ENCODE data around the gene SLC2A10. TPM values are rescaled to one million over a fixed set of nuclear protein-coding genes. Genes with fewer than 3 reads are reported as not detected.

Gene SLC2A10
- total RNA-seq, 4 donors from 2014 or later, result 33.7 to 53.0 (median 51.1) TPM

GRCh38 chr20:46703435-46703834, 6.0 kb upstream of the SLC2A10 start:
- WGBS, 2 donors, result 87 to 91% methylated on average over 3 of the region's 3 CpGs
- H3K9me3 ChIP-seq, result no peaks in the 10 kb centered on the region
- no peaks in the 10 kb centered on the region for H3K27me3 ChIP-seq
- intact Hi-C loops (cut with DNase I), result no loop called here
- DNase-seq, result no peak
- H3K4me3 ChIP-seq (replicated peaks in 1 of 3), result no peak overlapping the region
- H3K36me3 ChIP-seq, result no peaks in the 10 kb centered on the region
- TF ChIP-seq, protein P1, sequence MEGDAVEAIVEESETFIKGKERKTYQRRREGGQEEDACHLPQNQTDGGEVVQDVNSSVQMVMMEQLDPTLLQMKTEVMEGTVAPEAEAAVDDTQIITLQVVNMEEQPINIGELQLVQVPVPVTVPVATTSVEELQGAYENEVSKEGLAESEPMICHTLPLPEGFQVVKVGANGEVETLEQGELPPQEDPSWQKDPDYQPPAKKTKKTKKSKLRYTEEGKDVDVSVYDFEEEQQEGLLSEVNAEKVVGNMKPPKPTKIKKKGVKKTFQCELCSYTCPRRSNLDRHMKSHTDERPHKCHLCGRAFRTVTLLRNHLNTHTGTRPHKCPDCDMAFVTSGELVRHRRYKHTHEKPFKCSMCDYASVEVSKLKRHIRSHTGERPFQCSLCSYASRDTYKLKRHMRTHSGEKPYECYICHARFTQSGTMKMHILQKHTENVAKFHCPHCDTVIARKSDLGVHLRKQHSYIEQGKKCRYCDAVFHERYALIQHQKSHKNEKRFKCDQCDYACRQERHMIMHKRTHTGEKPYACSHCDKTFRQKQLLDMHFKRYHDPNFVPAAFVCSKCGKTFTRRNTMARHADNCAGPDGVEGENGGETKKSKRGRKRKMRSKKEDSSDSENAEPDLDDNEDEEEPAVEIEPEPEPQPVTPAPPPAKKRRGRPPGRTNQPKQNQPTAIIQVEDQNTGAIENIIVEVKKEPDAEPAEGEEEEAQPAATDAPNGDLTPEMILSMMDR (IDR thresholded peaks at IDR 0.05), result no peak
- no peak for TF ChIP-seq POLR2A (IDR thresholded peaks at IDR 0.05)
- H3K27ac ChIP-seq, result no peak overlapping the region
- H3K4me1 ChIP-seq, result peaks cover 9 to 12% of the 10 kb centered on the region in 2 donors

- intact Hi-C loops (cut with DNase I), result no loop called here
- no peak for DNase-seq
- Histone ChIP-seq H3K36me3 (no peaks in the 10 kb centered on the region), H3K4me1 (peaks cover 18 to 22% of the 10 kb centered on the region in 2 donors), H3K27ac (peak overlapping the region in 1 of 3 donors; percentile 36), H3K4me3 (replicated peaks in 1 of 3) (no peak overlapping the region), H3K9me3 (no peaks in the 10 kb centered on the region), H3K27me3 (no peaks in the 10 kb centered on the region)
- 66 to 68% methylated on average over 7 of the region's 7 CpGs for WGBS, 2 donors
- TF ChIP-seq, protein P1 (IDR thresholded peaks at IDR 0.05), result no peak
- no peak for TF ChIP-seq POLR2A (IDR thresholded peaks at IDR 0.05)
Measured at GRCh38 chr20:46704714-46705377, 4.6 kb upstream of the SLC2A10 start.

- intact Hi-C loops (cut with DNase I), result no loop called here
- Histone ChIP-seq H3K4me1 (peaks cover 19 to 24% of the 10 kb centered on the region in 2 donors), H3K27me3 (no peaks in the 10 kb centered on the region), H3K9me3 (no peaks in the 10 kb centered on the region), H3K4me3 (replicated peaks in 1 of 3) (no peak overlapping the region), H3K36me3 (no peaks in the 10 kb centered on the region), H3K27ac (peak overlapping the region in 2 of 3 donors; percentile 33 to 36)
- TF ChIP-seq POLR2A (IDR thresholded peaks at IDR 0.05), result no peak
- TF ChIP-seq, protein P1 (IDR thresholded peaks at IDR 0.05), result no peak
- 79 to 84% methylated on average over 4 of the region's 4 CpGs for WGBS, 2 donors
- no peak for DNase-seq
Measured at GRCh38 chr20:46705378-46705729, 4.1 kb upstream of the SLC2A10 start.

- H3K9me3 ChIP-seq, result no peaks in the 10 kb centered on the region
- TF ChIP-seq POLR2A (IDR thresholded peaks at IDR 0.05), result no peak
- TF ChIP-seq, protein P1 (IDR thresholded peaks at IDR 0.05), result no peak
- H3K4me1 ChIP-seq, result peaks cover 28 to 33% of the 10 kb centered on the region in 2 donors
- H3K27ac ChIP-seq, result peak overlapping the region in 1 of 3 donors; percentile 33
- H3K4me3 ChIP-seq (replicated peaks in 1 of 3), result no peak overlapping the region
- WGBS, 2 donors, result 91 to 94% methylated on average over 2 of the region's 2 CpGs
- H3K27me3 ChIP-seq, result no peaks in the 10 kb centered on the region
- intact Hi-C loops (cut with DNase I), result no loop called here
- no peak for DNase-seq
- H3K36me3 ChIP-seq, result no peaks in the 10 kb centered on the region
Measured at GRCh38 chr20:46706242-46706641, 3.2 kb upstream of the SLC2A10 start.

GRCh38 chr20:46708172-46708860, 1.1 kb upstream of the SLC2A10 start:
- peak; percentile 91 to 95 for DNase-seq
- H3K4me3 ChIP-seq (replicated peaks in 1 of 3), result no peak overlapping the region
- no peaks in the 10 kb centered on the region for H3K9me3 ChIP-seq
- WGBS, 2 donors, result 32 to 35% methylated on average over 4 to 8 of the region's 8 CpGs
- H3K4me1 ChIP-seq, result peaks cover 37 to 50% of the 10 kb centered on the region in 2 donors
- intact Hi-C loops (cut with DNase I), result no loop called here
- H3K27ac ChIP-seq, result peak overlapping the region; percentile 90 to 97 (median 92)
- TF ChIP-seq, protein P1 (IDR thresholded peaks at IDR 0.05), result peak; percentile 45 to 82 (median 72)
- peak in 1 of 2 donors; percentile 68 for TF ChIP-seq POLR2A (IDR thresholded peaks at IDR 0.05)
- H3K36me3 ChIP-seq, result no peaks in the 10 kb centered on the region
- H3K27me3 ChIP-seq, result no peaks in the 10 kb centered on the region
